Measurements from ENCODE around the gene TRPV2.

TRPV2 gene

DNA sequence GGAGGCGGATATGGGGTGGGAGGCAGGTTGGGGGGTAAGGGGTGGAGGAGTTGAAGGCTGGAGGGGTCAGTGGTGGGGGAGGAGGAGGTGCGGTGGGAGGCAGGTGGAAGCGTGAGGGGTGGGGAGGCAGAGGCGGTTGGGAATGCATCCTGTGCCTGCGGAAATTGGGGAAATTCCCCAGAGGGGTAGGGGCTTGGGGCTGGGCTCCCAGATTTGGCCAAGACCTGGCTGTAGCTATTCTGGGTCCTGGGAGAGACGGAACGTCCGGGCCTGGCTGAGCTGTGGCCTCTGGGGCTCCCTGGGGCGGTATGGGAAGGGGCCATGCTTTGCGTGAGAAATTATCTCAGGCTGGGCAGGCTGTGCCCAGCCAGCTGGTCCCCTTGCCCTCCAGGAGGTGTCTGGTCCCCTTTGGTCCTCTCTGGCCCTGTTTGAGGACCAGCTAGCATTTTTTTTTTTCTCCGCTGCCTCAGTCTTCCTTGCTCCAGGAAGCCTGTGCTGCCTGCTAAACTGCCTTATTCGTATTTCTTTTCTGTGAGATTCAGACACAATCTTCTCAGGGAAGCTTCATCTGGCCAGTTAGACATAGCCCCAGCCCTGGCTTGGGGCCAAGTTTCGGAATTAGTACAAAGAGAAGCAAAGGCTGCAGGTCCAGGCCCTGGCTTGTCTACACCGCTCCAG, 7.3 kb upstream of the TRPV2 start:
- DNase-seq (ENCODE audit: low read depth) = no peak

DNA sequence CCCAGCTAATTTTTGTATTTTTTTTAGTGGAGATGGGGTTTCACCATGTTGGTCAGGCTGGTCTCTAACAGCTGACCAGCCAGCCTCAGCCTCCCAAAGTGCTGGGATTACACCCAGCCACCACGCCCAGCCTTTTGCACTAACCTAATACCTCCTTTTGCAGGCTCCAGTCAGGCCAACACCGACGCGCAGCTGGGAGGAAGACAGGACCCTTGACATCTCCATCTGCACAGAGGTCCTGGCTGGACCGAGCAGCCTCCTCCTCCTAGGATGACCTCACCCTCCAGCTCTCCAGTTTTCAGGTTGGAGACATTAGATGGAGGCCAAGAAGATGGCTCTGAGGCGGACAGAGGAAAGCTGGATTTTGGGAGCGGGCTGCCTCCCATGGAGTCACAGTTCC, 2.0 kb downstream of the TRPV2 start:
- DNase-seq (ENCODE audit: low read depth) = no peak

DNA sequence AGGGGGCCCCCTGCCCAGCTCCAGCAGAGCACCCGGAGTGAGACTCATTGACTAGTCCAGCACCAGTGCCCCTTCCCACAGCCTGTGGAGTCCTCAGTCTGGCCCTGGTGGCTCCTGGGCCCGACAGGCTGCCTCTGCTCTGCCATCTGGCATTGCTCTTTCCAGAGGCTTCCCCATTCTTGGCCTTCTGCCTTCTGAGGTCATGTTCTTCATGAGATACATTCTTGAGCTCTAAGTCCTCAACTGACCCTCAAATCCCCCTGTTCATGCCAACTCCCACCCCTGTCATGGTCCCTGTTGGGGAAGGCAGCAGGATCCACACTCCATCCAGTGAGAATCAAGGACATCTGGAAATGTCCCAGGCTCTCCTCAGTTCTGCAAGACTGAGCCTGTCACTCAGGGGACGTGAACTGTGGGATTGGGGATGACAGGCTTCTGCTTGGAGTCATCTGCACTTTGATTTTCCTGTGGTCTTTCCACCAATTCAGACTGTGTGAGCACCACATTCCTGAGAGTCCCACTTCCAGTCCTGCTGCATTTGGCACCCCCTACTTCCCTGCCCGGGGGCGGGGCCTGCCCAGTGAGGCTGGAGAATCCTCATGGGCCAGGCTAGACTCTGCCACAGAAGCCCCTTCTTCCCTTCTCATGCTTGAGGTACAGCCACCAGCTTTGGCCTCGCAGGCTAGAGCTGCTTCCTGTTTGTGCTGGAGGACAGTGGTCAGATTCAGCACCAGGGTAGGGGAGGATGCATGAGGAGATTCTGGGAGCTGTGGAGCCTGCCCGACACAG, 2.7 kb downstream of the TRPV2 start:
- DNase-seq (ENCODE audit: low read depth) = no peak

DNA sequence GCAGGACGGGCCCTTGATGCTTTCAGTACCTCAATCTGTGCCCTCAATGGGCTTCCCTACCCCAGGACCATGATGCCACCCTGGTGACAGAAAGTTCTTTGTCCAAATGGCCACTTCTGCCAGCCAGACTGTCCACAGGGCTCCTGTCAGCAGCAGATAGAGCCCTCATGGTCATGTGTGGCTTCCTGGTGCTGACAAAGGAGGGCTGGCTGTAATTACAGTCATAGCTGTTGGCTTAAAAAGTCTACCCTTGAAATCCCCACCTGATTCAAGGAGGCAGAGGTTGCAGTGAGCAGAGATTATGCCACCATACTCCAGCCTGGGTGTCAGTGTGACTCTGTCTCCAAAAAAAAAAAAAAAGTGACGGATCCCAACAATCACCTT, 3.3 kb downstream of the TRPV2 start:
- DNase-seq (ENCODE audit: low read depth) = no peak

DNA sequence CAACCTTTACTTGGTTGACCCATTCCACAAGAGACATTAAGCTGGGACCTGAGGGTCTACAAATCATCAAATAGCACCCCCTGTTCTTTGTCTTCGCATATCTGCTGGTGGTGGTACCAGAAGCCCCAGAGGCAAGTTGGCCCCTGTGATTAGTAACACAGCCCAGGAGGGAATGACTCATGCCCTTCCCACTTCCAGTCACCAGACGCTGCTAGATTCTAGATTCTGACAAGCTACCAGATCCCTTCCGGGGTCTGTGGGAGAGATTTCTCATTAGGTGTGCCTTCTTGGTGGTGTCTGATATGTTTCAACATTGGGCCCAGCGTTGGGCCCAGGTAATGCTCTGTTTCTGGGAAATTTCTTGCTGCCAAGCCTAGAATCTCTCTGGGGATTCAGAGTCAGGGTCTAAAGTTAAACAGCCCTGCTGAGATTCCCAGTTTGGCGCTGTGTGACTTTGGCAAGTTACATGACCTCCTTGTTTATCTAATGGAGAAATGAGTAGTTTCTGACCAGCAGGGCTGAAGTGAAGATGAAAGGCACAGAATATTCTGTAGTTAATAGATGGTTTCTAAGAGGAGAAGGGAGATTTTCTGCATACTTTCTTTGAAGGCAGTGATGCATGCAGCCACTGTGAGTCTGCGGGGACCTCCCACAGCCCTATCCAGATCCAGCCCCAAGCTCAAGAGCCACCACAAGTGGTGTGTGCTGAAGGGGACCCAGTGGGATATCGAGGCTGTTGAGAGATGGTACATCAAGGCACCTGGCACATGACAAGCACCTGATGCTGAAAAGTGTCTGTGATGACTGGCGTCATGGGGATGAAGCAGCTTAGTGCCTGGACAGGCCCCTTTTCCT, 3.9 kb downstream of the TRPV2 start:
- DNase-seq (ENCODE audit: low read depth) = no peak

DNA sequence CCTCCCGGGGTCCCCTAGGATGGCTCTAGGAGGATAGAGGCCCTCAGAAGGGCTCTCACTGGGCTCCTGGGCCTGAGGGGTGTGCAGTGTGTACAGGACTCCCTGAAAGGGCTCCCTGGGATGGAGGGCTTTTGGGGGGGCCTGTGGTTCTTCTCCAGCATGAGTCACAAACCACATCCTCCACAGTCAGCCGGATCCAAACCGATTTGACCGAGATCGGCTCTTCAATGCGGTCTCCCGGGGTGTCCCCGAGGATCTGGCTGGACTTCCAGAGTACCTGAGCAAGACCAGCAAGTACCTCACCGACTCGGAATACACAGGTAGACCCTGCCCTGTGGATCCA, 4.5 kb downstream of the TRPV2 start:
- no peak for DNase-seq (ENCODE audit: low read depth)

DNA sequence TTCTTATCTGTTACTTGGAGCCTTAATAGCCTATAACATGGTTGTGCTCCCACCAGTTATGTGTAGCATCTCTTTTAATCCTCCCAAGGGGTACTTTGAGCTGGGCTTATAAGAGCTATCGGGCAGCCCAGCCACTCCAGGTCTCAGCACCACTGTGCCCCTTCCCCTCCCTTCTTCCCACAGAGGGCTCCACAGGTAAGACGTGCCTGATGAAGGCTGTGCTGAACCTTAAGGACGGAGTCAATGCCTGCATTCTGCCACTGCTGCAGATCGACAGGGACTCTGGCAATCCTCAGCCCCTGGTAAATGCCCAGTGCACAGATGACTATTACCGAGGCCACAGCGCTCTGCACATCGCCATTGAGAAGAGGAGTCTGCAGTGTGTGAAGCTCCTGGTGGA, 7.0 kb downstream of the TRPV2 start:
- no peak for DNase-seq (ENCODE audit: low read depth)

DNA sequence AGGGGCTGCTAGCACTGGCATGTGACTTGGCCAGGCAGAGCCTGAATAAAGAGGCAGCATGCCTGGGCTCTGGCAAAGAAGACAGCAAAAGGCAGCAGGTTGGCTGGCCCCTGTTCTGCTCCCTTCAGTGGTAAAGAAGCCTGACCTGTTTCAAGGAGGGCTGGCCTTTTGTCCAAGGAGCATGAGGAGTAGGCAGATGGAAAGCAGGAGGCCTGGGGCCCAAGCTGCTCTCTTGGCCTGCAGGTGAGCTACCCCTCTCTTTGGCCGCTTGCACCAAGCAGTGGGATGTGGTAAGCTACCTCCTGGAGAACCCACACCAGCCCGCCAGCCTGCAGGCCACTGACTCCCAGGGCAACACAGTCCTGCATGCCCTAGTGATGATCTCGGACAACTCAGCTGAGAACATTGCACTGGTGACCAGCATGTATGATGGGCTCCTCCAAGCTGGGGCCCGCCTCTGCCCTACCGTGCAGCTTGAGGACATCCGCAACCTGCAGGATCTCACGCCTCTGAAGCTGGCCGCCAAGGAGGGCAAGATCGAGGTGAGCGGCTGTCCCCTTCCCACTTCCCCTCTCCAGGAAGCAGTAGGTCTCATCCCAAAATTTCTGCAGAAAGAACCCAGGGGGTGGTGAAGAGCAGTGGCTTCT, 8.0 kb downstream of the TRPV2 start:
- DNase-seq (ENCODE audit: low read depth) = no peak

DNA sequence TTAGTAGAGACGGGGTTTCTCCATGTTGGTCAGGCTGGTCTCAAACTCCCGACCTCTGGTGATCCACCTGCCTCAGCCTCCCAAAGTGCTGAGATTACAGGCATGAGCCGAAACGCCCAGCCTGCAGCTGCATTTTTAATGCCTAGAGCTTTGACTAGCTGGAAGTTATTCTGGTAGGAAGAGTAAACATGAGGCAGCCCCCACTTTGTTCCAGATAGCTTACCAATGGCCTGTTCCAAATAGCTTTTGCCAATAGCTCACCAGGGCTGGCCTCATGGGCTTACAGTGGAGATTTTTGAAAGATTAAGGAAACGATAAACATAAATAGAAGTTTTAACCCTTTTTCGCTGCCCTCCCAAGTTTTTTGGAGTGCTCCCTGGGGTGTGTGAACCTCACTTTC, 9.8 kb downstream of the TRPV2 start:
- DNase-seq (ENCODE audit: low read depth) = no peak

DNA sequence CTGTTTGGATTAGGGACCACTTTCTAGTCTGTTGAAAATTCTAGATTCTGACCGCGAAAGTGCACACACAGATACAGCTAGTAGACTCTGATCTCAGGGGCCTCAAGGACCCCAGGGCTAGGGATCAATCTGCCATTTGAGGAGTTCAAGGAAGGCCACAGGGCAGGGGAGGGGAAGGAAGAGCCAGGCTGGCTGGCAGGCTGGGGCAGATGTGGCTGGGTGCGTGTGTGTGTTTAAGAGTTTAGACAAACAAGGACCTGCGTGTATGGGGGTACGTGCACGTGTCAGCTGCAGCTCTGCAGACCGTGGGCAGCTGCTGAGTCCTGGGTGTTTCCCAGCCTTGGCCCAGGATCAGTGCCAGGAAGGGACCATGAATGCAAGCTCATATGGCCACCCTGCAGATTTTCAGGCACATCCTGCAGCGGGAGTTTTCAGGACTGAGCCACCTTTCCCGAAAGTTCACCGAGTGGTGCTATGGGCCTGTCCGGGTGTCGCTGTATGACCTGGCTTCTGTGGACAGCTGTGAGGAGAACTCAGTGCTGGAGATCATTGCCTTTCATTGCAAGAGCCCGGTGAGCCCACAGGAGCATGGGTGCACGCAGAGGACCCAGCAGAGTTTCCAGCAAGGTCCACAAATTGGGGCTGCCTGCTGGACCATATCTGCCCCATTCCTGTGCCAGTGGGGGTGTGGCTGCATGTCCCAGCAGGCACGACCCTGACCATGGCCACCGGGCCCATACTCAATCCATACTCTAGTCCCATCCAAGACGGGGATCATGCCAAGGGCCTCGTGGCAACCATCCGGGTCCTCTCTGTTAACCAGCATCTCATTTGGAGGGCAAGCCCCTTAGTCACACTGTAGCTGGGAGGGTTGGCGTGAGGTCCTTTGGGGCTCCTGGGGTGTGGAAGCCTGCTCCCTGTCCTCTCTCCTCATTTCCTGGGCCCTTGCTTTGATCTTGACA, 10.6 kb downstream of the TRPV2 start:
- DNase-seq (ENCODE audit: low read depth) = no peak

DNA sequence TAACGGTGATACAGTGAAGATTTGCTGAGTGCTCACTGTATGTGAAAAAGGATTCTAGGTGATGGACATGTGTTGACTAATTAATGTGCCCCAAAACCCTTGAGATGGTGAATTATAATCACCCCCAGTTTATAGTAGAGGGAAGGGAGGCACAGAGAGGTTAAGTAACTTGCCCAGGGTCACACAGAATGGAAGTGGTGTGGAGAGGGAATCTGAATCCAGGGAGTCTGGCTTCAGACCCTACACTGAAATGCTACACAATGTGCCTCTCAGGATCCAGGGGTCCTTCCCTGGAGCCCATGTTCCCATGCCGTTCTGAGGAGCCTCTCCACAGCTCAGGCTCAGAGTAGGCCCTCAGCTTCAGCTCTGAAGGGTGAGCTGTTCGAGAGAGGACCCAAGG, 11.6 kb downstream of the TRPV2 start:
- DNase-seq (ENCODE audit: low read depth) = no peak

DNA sequence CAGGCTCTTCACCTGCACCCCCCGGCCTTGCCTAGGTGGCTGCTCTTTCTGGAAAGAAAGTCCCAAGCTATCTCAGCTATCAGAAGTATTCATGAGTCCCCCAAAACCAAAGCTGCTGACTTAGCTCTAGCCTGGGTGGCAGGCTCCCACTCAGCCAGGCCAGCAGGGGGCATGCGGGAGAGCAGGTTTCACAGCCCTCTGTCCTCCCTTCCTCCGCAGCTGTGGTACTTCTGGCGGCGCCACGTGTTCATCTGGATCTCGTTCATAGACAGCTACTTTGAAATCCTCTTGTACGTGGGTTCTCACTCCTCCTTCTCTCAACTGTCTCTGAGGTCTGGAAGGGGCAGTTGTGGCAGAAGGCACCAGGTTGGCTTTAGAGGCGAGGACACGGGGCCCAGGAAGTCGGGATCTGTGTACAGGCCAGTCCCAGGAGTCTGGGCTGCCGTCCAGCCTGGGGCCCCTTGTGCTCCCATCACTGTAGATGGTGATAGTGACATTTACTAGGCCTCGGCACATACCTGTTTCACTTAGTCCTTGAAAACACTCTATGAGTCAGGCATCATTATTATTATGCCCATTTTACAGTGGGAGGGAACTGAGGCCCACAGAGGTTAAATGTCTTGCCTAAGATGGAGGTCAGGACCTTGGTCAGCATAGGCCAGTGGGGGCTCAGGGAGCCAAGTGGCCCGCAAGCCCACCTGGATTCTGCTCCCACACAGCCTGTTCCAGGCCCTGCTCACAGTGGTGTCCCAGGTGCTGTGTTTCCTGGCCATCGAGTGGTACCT, 12.9 kb downstream of the TRPV2 start:
- DNase-seq (ENCODE audit: low read depth) = no peak

DNA sequence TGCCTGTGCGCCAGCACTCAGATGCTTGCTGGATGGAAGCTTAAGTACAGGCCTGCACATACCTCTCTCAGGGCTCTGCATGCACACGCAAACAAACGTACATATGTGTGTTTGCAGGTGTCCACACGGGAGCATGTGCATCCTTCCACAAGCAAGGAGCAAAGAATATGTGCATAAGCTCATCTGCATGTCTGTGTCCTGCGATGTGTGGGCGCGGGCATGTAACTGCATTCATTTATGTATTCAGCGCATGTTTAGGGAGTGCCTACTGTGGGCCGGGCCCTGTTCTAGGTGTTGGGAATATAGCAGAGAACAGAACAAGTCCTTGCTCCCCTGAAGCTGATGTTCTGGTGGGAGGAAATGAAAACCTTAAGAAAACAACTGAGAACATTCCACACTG, 13.7 kb downstream of the TRPV2 start:
- no peak for DNase-seq (ENCODE audit: low read depth)

DNA sequence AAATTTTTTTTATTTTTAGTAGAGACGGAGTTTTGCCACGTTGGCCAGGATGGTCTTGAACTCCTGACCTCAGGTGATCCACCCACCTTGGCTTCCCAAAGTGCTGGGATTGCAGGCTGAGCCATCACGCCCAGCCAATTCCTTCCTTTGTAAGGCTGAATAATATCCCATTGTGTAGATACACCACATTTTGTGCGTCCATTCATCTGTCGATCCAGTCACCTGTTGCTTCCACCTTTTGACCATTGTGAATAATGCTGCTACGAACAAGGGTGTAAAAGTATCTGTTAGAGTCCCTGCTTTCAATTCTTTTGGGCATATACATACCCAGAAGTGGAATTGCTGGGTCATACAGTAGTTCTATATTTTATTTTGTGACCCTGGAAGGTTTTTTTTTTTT, 15.3 kb downstream of the TRPV2 start:
- no peak for DNase-seq (ENCODE audit: low read depth)

DNA sequence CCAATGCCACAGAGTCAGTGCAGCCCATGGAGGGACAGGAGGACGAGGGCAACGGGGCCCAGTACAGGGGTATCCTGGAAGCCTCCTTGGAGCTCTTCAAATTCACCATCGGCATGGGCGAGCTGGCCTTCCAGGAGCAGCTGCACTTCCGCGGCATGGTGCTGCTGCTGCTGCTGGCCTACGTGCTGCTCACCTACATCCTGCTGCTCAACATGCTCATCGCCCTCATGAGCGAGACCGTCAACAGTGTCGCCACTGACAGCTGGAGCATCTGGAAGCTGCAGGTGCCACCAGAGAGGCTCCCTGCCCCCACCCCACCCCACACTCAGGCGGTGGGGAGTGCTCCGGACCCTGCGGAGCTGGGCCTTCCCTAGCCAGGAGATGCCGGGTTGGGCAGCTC, 16.6 kb downstream of the TRPV2 start:
- no peak for DNase-seq (ENCODE audit: low read depth)

DNA sequence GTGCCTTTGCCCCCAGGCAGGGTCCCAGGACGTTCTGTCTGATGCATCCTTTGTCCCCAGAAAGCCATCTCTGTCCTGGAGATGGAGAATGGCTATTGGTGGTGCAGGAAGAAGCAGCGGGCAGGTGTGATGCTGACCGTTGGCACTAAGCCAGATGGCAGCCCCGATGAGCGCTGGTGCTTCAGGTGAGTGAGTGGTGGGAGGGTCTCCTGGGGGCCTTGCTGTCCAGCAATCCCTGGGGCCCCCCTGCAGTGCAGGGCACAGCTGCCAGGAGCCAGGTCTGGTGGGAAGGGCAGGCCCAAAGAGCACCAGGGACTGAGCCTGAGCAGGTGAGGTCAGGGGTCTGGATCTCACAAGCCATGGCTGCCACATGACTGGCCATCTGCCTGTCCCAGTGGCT, 18.1 kb downstream of the TRPV2 start:
- DNase-seq (ENCODE audit: low read depth) = no peak

DNA sequence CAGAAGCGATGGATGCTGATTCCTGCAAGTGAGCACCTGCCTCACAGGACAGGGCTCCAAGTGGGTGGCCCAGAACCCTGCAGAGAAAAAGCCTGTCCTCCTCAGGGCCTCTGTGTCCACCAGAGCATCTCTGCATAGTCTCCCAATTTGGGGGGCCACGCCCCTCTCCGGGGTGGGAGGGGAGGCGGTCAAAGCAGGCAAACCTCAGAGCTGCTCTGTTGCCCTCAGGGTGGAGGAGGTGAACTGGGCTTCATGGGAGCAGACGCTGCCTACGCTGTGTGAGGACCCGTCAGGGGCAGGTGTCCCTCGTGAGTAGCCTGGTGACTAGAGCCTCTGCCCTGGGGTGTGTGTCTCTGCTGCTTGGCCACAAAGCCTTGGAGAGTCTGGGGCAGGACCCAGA, 19.3 kb downstream of the TRPV2 start:
- no peak for DNase-seq (ENCODE audit: low read depth)

DNA sequence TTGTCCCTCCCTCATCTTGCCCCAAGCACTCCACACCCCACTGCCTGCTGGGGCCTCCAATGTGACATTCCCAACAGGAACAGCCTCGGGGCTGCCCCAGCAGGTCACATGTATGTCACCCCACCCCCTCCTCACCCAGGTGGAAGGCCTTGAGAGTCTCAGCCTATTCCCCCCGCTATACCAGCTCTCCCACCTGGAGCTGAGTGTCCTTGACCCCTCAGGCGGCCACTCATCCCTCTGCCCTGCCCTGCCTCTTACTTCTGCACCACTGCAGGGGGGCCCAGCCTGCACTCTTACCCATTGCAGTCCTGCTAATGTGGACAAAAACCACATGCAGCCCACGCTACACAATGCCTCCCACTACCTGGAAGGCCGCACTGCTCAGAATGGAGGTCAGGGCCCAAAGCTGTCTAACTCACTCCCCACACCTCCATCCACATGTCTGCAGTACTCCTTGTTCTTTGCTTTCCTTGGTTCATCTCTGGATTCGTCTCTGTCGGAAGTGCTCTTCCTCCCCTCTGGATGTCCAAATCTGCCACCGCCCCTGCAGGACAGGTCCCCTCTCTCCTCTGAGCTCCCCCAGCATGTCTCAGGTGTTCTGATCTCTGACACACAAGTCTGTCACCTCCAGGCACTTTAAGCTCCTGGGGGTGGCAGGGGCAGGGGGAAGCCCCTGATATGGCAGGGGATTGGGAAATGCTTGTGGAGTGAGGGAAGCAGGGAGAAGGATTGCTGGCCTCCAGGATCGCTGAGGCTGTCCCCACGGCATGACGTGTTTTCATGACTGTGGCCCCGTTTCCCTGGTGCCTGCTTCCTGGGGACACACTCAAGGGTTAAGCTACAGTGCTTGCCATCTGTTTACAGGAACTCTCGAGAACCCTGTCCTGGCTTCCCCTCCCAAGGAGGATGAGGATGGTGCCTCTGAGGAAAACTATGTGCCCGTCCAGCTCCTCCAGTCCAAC, 20.8 kb downstream of the TRPV2 start:
- DNase-seq (ENCODE audit: low read depth) = no peak

DNA sequence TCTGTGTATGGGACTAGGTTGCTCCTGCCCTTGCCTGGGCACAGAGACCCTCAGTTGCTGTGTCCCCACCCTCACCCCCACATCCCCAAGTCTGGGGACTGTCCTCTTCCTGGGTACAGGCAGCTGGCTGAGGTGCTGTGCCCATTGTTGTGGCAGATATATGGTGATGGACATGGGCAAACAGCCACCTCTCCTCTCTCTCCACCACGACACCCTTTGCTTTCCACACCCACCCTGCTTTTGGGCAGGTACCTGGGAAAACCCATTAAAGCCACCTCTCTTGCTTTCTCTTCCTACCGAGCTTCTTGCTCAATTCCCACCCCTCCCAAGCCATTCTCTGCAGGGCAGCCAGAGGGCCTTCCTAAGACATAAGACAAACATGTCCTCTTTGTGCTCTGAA, 21.7 kb downstream of the TRPV2 start:
- DNase-seq (ENCODE audit: low read depth) = no peak

DNA sequence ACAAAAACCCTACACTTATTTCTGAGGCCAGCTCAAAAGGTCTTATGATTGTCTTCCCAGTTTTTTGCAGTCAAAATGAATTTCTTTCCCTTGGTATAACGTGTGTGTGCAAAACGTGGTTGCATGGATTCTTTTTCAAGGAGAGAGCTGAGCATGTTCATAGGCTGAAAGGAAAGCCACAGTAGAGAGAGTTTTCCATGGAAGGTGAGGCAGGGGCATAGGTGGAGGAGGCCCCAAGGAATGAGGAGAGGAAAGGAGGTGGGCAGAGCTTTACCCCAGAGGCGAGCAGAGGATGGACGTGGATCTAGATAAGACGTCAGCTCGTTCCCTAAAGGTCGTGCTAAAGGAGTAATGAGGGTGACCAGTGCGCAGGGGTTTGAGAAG, 22.8 kb downstream of the TRPV2 start:
- no peak for DNase-seq (ENCODE audit: low read depth)

All from CMK (cell line).